GM12892 (cell line): ENCODE data around the gene CCDC57.

ENCODE experiments used
- DNase-seq: peaks from one replicate; pipeline ENCODE4 v3.0.0; 2011; ENCODE audit not compliant: insufficient read length
- FAIRE-seq: peaks from 2 replicates; lab custom pipeline; 2011; peaks lifted over from hg19 to GRCh38; lab: Jason Lieb, UNC
- POLR2A ChIP-seq: IDR thresholded peaks from 2 replicates; pipeline ENCODE4 v1.6.1; 2011; ENCODE audit warnings: low read depth, low read length, control low read depth
- POLR2AphosphoS5 ChIP-seq: IDR thresholded peaks from 2 replicates; pipeline ENCODE4 v1.6.1; 2011; ENCODE audit warnings: low read depth, low read length, control low read depth
- TAF1 ChIP-seq: IDR thresholded peaks from 2 replicates; pipeline ENCODE4 v1.6.1; 2011; ENCODE audit warnings: low read depth, mild to moderate bottlenecking, control low read depth, low read length, borderline replicate concordance

The CCDC57 gene

GRCh38 chr17:82085031-82085861 lies 127.4 kb downstream of the CCDC57 start:
- FAIRE-seq (no peak), DNase-seq (no peak)
- no peak for TF ChIP-seq POLR2A
- TF ChIP-seq TAF1 = no peak
- no peak for TF ChIP-seq POLR2AphosphoS5

DNA sequence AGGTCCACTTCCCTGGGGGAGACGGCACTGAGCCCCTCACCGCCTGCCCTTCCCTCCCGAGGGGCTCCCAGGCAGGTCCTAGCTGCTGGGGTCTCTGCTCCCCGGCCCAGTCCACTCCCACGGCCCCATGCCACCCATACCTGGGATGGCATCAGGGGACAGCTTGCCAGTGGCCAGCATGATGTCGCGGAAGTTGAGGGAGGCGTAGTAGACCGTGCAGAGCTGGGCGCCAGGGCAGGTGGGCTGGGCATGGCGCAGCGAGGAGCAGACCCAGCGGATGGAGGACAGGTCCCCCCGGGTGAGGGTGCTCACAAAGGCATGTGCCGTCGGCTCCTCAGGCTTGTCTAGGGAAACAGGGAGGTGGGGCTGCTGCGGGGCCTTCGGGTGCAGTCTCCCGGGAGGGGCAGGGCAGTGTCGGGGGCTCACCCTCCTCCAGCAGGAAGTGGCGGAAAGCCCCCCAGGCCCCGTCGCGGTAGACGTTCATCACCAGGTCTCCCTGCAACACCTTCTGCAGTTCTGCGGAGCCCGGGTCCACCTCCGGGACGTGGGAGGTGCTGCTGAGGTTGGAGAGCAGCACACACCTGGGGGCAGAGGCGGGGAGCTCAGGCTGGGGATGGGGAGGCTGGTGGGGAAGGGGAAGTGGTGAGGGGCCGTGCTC lies 128.1 kb downstream of the CCDC57 start:
- TF ChIP-seq POLR2AphosphoS5 (no peak), TAF1 (no peak), POLR2A (no peak)
- no peak for FAIRE-seq

DNA sequence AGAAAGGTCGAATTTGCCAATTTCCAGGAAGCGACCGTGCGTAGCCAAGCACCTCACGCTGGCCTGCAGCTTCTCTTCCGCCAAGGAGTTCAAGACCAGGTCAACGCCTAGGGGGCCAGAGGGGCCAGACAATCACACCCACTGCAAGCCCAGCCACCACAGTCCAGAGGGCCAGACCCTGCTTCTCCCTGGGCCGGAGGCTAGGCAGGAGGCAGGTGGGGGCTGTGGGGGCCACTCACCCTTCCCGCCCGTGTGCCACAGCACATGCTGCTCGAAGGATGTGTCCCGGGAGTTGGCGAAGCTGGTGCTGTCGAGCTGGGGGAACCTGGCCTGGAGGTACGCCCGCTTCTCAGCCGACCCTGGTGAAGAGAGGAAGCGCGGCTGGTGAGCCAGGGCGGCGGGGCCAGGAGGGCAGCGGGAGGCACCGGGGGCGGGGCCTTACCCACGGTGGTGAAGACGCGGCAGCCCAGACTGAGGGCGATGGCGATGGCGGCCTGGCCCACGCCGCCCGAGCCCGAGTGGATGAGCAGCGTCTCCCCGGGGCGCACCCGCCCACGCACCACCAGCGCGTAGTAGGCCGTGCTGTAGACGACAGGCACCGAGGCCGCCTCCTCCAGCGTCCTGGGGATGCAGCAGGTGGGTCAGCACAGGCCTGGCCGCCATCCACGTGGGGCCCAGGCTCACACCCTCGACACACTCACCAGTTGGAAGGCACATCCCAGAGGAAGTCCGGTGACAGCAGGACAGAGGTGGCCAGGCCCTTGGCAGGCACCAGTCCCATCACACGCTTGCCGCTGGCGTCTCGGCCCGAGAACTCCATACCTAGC lies 128.9 kb downstream of the CCDC57 start:
- no peak for TF ChIP-seq TAF1
- no peak for TF ChIP-seq POLR2AphosphoS5
- no peak for TF ChIP-seq POLR2A
- DNase-seq (no peak), FAIRE-seq (no peak)

More for the DNA sequence above, 128.1 kb downstream of the CCDC57 start:
- DNase-seq = no peak

DNA sequence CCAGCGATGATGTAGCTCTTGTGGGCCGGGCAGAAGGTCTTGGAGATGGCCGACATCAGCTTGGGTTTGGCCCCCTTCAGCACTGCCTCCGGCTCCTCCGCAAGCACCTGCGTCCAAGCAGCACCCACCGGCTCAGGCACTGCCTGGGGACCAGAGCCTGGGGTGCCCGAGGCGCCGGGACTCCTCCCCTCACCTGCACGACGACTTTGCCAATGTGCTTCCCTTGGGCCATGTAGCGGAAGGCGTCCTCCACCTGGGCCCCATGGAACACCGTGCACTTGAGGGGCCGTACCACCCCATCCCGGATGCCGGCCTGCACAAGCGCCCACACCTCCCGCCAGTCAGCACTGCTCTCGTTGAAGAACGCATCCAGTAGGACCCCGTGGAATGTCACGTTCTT lies 129.6 kb downstream of the CCDC57 start:
- no peak; the same call in 1 of the 2 replicates for TF ChIP-seq POLR2A
- no peak for TF ChIP-seq POLR2AphosphoS5
- no peak for TF ChIP-seq TAF1
- FAIRE-seq (no peak), DNase-seq (no peak)

- DNase-seq = no peak
- TF ChIP-seq TAF1 (no peak), POLR2A (no peak), POLR2AphosphoS5 (no peak)
- FAIRE-seq = no peak
Measured at GRCh38 chr17:82082456-82082855, 130.2 kb downstream of the CCDC57 start.

DNA sequence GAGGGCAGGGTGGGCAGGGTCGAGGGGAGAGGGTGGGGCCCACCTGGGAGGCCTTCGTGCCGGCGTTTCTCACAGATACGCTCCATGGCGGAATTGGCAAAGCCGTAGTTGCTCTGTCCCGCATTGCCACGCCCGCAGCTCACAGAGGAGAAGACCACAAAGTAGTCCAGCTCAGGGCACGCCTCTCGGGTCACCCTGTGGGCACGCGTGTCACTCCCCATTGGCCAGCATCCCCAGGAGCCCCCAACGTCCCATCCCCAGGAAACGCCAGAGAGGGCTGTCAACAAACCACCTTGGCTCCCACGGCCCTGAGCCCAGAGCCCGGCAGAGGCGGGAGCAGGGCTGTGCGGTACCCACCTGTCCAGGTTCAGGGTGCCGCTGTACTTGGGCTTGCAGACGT lies 130.7 kb downstream of the CCDC57 start:
- FAIRE-seq (no peak), DNase-seq (no peak)
- TF ChIP-seq TAF1 (no peak), POLR2A (no peak), POLR2AphosphoS5 (no peak)

GRCh38 chr17:82081546-82081945 lies 131.1 kb downstream of the CCDC57 start:
- TF ChIP-seq POLR2AphosphoS5 (no peak; the same call in 1 of the 2 replicates), TAF1 (no peak), POLR2A (no peak)
- DNase-seq = no peak
- no peak for FAIRE-seq

DNA sequence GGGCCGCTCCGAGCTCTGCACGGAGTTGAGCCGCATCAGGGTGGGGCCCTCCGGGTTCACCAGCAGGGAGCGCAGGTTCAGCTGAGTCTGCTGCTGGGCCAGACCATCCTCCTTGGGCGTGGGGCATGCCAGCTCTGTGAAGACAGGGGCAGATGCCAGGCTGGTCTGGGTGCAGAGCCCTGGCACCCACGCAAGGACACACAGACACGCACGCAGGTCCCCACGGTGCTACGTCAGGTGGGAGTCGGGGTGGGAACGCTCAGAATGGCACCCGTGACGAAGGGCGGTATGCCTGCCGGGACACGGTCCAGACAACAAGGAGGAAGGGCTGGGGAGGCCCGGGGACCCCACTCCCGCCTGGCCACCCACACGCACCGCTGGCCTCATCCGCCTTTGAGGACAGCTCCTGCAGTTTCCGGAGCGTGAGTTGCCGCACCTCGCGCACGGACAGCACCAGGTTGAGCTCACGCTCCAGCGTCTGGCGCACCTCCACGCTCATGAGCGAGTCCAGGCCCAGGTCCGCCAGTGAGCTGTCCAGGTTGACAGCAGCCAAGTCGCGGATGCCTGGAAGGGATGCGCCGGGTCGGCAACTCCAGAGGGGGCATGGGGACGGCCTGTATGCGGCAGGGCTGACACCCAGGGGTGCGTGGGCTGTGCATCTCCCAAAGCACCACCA lies 131.7 kb downstream of the CCDC57 start:
- DNase-seq (no peak), FAIRE-seq (no peak)
- TF ChIP-seq POLR2AphosphoS5 = peak; percentile 16; the same call in 1 of the 2 replicates
- TF ChIP-seq TAF1 = no peak

DNA sequence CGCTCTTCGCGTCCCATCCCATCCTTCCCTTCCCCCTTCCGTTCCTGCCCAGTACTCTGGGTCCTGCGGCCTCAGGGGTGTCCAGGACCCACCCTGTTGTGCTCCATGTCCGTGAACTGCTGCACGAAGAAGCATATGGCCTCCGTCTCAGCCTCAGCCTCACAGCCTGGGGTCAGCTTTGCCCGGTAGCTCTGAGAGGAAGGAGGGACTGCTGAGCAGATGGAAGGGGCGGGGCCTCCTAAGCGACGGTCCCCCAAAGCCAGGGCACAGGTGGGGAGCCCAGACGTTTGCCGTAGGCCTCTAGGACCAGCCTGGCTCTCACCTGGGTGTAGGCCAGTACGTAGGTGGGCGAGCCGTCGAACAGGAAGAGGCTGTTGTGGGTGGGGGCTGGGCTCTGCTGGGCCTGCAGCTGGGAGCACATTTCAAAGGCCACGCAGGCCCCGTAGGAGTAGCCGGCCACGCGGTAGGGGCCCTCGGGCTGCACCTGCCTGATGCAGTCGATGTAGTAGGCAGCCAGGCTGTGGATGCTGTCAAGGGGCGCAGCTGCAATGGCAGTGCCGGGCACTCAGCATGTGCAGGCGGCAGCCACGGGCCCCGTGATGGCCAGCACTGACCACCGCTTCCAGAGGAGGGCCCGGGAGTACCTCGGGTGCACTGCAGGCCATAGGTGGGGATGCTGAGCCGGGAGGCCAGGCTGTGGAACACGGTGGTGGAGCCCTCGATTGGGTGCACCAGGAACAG lies 132.4 kb downstream of the CCDC57 start:
- no peak for FAIRE-seq
- no peak for DNase-seq
- TF ChIP-seq TAF1 (no peak), POLR2A (no peak), POLR2AphosphoS5 (no peak)

GRCh38 chr17:82079001-82079677 lies 133.5 kb downstream of the CCDC57 start:
- TF ChIP-seq POLR2A = no peak
- DNase-seq (no peak), FAIRE-seq (no peak)

GRCh38 chr17:82078433-82078832 lies 134.2 kb downstream of the CCDC57 start:
- FAIRE-seq (no peak), DNase-seq (no peak)
- TF ChIP-seq TAF1 (no peak), POLR2A (no peak), POLR2AphosphoS5 (no peak)
